ENCODE data around the gene EVA1C.
"Not testable (repeated sequence)": the region's sequence is repeated elsewhere in the genome, so short reads cannot be mapped to it uniquely, and the experiment has no call there.

Gene EVA1C

GRCh38 chr21:32467291-32467690 is 54.8 kb downstream of the EVA1C start:
- no peak for DNase-seq

- no peak for DNase-seq
Measured at GRCh38 chr21:32468681-32469111, 56.2 kb downstream of the EVA1C start.

GRCh38 chr21:32469628-32470027 is 57.1 kb downstream of the EVA1C start:
- DNase-seq: no peak

GRCh38 chr21:32470206-32470605 is 57.7 kb downstream of the EVA1C start:
- DNase-seq: no peak

GRCh38 chr21:32472890-32473765 is 60.6 kb downstream of the EVA1C start:
- DNase-seq: no peak

GRCh38 chr21:32474179-32475059 is 61.9 kb downstream of the EVA1C start:
- DNase-seq: no peak

GRCh38 chr21:32475162-32475812 is 62.8 kb downstream of the EVA1C start:
- DNase-seq: no peak

GRCh38 chr21:32476661-32477423 is 64.3 kb downstream of the EVA1C start:
- no peak for DNase-seq

- DNase-seq: no peak
Measured at GRCh38 chr21:32477424-32477745, 64.9 kb downstream of the EVA1C start.

GRCh38 chr21:32481875-32482408 is 69.4 kb downstream of the EVA1C start:
- DNase-seq: no peak

- DNase-seq: no peak
Measured at GRCh38 chr21:32482565-32483292, 70.2 kb downstream of the EVA1C start.

- DNase-seq: peak; percentile 9
Measured at GRCh38 chr21:32483293-32483595, 70.7 kb downstream of the EVA1C start.

GRCh38 chr21:32484706-32485380 is 72.3 kb downstream of the EVA1C start:
- DNase-seq: no peak

GRCh38 chr21:32492376-32492775 is 79.9 kb downstream of the EVA1C start:
- DNase-seq: no peak

GRCh38 chr21:32494934-32495709 is 82.6 kb downstream of the EVA1C start:
- DNase-seq: no peak

GRCh38 chr21:32496568-32496967 is 84.1 kb downstream of the EVA1C start:
- DNase-seq: no peak

- no peak for DNase-seq
Measured at GRCh38 chr21:32499249-32500055, 86.9 kb downstream of the EVA1C start.

GRCh38 chr21:32503641-32504040 is 91.1 kb downstream of the EVA1C start:
- DNase-seq: not testable (repeated sequence)

- DNase-seq: not testable (repeated sequence)
Measured at GRCh38 chr21:32505767-32506166, 93.3 kb downstream of the EVA1C start.
